Measurements from ENCODE around the gene RFX8. TPM values are rescaled to one million over a fixed set of nuclear protein-coding genes. Genes with fewer than 3 reads are reported as not detected.

Gene RFX8
- total and polyA plus RNA-seq, 2 of the 8 experiments (the other 6 are each of a cell fraction or from before 2014, with no cell fraction given), result 0.60 to 0.97 TPM

- Histone ChIP-seq H3K4ac (replicated peaks; ENCODE audit: insufficient read length, low read depth, low read length) (no peak overlapping the region), H3K14ac (ENCODE audit: insufficient read length) (no peak overlapping the region), H3K4me3 (ENCODE audit: extremely low read depth in 1 of 4, insufficient read depth in 2 of 4, low read depth in 3 of 4, low read length in 4 of 4) (no peak overlapping the region), H3K79me1 (ENCODE audit: low read depth, low read length) (no peaks in the 10 kb centered on the region), H4K20me1 (replicated peaks in 1 of 2; ENCODE audit: control insufficient read depth in 1 of 2, insufficient read depth in 2 of 2, low read length in 2 of 2) (no peaks in the 10 kb centered on the region), H2AFZ (ENCODE audit: low read length) (no peak overlapping the region), H3K27ac (ENCODE audit: low read depth, low read length) (no peak overlapping the region), H2BK20ac (ENCODE audit: low read length) (no peak overlapping the region), H2BK120ac (replicated peaks; ENCODE audit: low read depth, low read length) (no peak overlapping the region), H4K5ac (ENCODE audit: insufficient read length, low read depth, low read length) (no peak overlapping the region), H3K4me1 (replicated peaks in 1 of 4; ENCODE audit: control insufficient read depth in 3 of 4, insufficient read depth in 4 of 4, low read length in 3 of 4) (peaks cover 2 to 11% (median 3%) of the 10 kb centered on the region in 4 experiments; a peak in 6 of 7 replicates), H2AK5ac (ENCODE audit: low read depth, low read length) (no peak overlapping the region), H3K36me3 (ENCODE audit: control insufficient read depth in 2 of 4, insufficient read depth in 4 of 4, low read length in 3 of 4) (no peaks in the 10 kb centered on the region), H3K23ac (ENCODE audit: insufficient read length) (no peak overlapping the region), H4K91ac (replicated peaks; ENCODE audit: insufficient read length, low read length) (no peak overlapping the region), H3K18ac (ENCODE audit: extremely low read depth, low read length) (no peak overlapping the region), H2BK12ac (ENCODE audit: low read depth, low read length) (no peak overlapping the region; the same call in 1 of the 2 replicates), H3K9me3 (ENCODE audit: insufficient read depth in 2 of 2, low read depth in 1 of 2, low read length in 1 of 2) (no peaks in the 10 kb centered on the region), H3K23me2 (ENCODE audit: low read depth, low read length) (no peaks in the 10 kb centered on the region), H3K56ac (replicated peaks; ENCODE audit: insufficient read length, low read depth, low read length) (no peak overlapping the region), H2BK15ac (ENCODE audit: low read length) (no peak overlapping the region), H4K8ac (ENCODE audit: extremely low read depth, insufficient read depth, low read length) (no peak overlapping the region), H2BK5ac (ENCODE audit: low read depth, low read length) (no peak overlapping the region), H3K4me2 (ENCODE audit: insufficient read depth in 1 of 2, low read depth in 2 of 2, low read length in 2 of 2) (no peak overlapping the region), H3K27me3 (replicated peaks in 1 of 4; ENCODE audit: control insufficient read depth in 3 of 4, extremely low read depth in 1 of 4, insufficient read depth in 3 of 4, low read length in 3 of 4) (no peaks in the 10 kb centered on the region), H3K79me2 (ENCODE audit: control insufficient read depth in 1 of 2, insufficient read depth in 2 of 2, low read length in 2 of 2) (no peaks in the 10 kb centered on the region), H3K9ac (replicated peaks in 1 of 4; ENCODE audit: extremely low read depth in 1 of 4, low read depth in 3 of 4, low read length in 3 of 4) (no peak overlapping the region)
- DNase-seq (ENCODE audit: low read depth in 1 of 2, low spot score in 2 of 2) (no peak), FAIRE-seq (no peak)
- TF ChIP-seq NANOG (IDR thresholded peaks at IDR 0.05; ENCODE audit: insufficient read depth, low read depth, low read length, poor library complexity, severe bottlenecking), result no peak
- TF ChIP-seq SP2 (IDR thresholded peaks at IDR 0.05; ENCODE audit: low read length), result no peak
- ChIA-PET CTCF (ENCODE audit: partially characterized antibody) (interaction anchor here (2.5 to 4.8 kb wide), 3 partner anchors 9 to 60 kb away, joined by 6 to 33 read pairs (median 14); no protein-coding TSS in a partner anchor), POLR2A (ENCODE audit: partially characterized antibody) (no interaction called here)
- 95% methylated on average over 7 of the region's 7 CpGs; no CpG with 5 or more reads in 1 of the 2 experiments for WGBS, 2 experiments (ENCODE audit: extremely low coverage in 1 of 2, insufficient coverage in 1 of 2, insufficient read length in 1 of 2, insufficient replicate concordance in 2 of 2, low coverage in 1 of 2, low lambda C conversion rate in 2 of 2, missing lambda C conversion rate in 1 of 2)
These were observed 115.4 kb downstream of the RFX8 start for GRCh38 chr2:101359410-101359954.

Data from H1 (cell line).